CD4-positive, CD25-positive, alpha-beta regulatory T cell (primary cell): ENCODE measurements around the gene GATA2. TPM values are rescaled to one million over a fixed set of nuclear protein-coding genes. Genes with fewer than 3 reads are reported as not detected.

Source experiments
- ATAC-seq, 2 donors: fragments of 150-1000 bp; cut with Tn5 transposase; one replicate each; pipeline ENCODE4 v1.10.0; 2021; ENCODE audit warnings: low read depth in 2 of 2, moderate number of reproducible peaks in 2 of 2, moderate library complexity in 1 of 2
- DNase-seq, 3 donors: peaks; one replicate each; pipeline versions ENCODE4 v3.0.0 to v3.0.0-alpha.2; 2012 to 2022; ENCODE audit warnings: mixed read lengths in 1 of 3
- H3K27ac ChIP-seq: one replicate; pipeline ENCODE4 v1.7.0; 2013; ENCODE audit warnings: mild to moderate bottlenecking, low read length; ENCODE audit not compliant: insufficient read depth, poor library complexity, severe bottlenecking
- H3K27me3 ChIP-seq: one replicate; pipeline ENCODE4 v1.7.0; 2013; ENCODE audit warnings: low read length; ENCODE audit not compliant: control insufficient read depth, insufficient read depth
- H3K36me3 ChIP-seq: one replicate; pipeline ENCODE4 v1.7.0; 2013; ENCODE audit warnings: mild to moderate bottlenecking, low read length, moderate library complexity; ENCODE audit not compliant: control insufficient read depth, insufficient read depth
- H3K4me1 ChIP-seq: 2 replicates; pipeline ENCODE4 v1.7.0; 2013; ENCODE audit warnings: mild to moderate bottlenecking, low read length; ENCODE audit not compliant: insufficient read depth, control insufficient read depth, poor library complexity, severe bottlenecking
- H3K4me3 ChIP-seq: one replicate; pipeline ENCODE4 v1.7.0; 2013; ENCODE audit warnings: low read depth, mild to moderate bottlenecking, low read length, moderate library complexity
- H3K9me3 ChIP-seq, 2 experiments: 1 replicate in 1 of 2; 2 replicates in 1 of 2; pipeline ENCODE4 v1.7.0; 2013; ENCODE audit warnings: low read length in 2 of 2, mild to moderate bottlenecking in 1 of 2, moderate library complexity in 1 of 2; ENCODE audit not compliant: control insufficient read depth in 2 of 2
- H3K27ac Mint-ChIP-seq, 3 donors: one replicate each; pipeline ENCODE4 v1.8.0; 2020 to 2022; ENCODE audit warnings: mild to moderate bottlenecking in 3 of 3, mixed read lengths in 3 of 3, moderate library complexity in 2 of 3
- H3K27me3 Mint-ChIP-seq: one replicate; pipeline ENCODE4 v1.8.0; 2022; ENCODE audit warnings: mild to moderate bottlenecking, mixed read lengths
- H3K36me3 Mint-ChIP-seq: one replicate; pipeline ENCODE4 v1.8.0; 2020; ENCODE audit warnings: mixed read lengths
- H3K4me1 Mint-ChIP-seq, 4 donors: one replicate each; pipeline ENCODE4 v1.8.0; 2020 to 2022; ENCODE audit warnings: mixed read lengths in 4 of 4, mild to moderate bottlenecking in 1 of 4
- H3K4me3 Mint-ChIP-seq, 4 donors: one replicate each; pipeline ENCODE4 v1.8.0; 2020 to 2022; ENCODE audit warnings: mild to moderate bottlenecking in 4 of 4, mixed read lengths in 4 of 4, moderate library complexity in 3 of 4
- H3K9me3 Mint-ChIP-seq, 7 donors: one replicate each; pipeline ENCODE4 v1.8.0; 2020 to 2022; ENCODE audit warnings: mixed read lengths in 7 of 7, mild to moderate bottlenecking in 3 of 7, moderate library complexity in 2 of 7
- polyA plus RNA-seq, 4 donors: library from polyadenylated mRNA; unstranded; fragments of 300-500 nt; fragmentation: Illumina TruSeq; gene quantifications; one replicate each; pipeline ENCODE4 v1.2.3, GENCODE V29; 2021
- total RNA-seq: library from RNA; stranded (reverse); gene quantifications from one replicate; pipeline ENCODE4 v1.2.3, GENCODE V29; 2022

Gene GATA2
- total and polyA plus RNA-seq, 5 donors from 2014 or later = 6.2 TPM; not detected in 4

DNA sequence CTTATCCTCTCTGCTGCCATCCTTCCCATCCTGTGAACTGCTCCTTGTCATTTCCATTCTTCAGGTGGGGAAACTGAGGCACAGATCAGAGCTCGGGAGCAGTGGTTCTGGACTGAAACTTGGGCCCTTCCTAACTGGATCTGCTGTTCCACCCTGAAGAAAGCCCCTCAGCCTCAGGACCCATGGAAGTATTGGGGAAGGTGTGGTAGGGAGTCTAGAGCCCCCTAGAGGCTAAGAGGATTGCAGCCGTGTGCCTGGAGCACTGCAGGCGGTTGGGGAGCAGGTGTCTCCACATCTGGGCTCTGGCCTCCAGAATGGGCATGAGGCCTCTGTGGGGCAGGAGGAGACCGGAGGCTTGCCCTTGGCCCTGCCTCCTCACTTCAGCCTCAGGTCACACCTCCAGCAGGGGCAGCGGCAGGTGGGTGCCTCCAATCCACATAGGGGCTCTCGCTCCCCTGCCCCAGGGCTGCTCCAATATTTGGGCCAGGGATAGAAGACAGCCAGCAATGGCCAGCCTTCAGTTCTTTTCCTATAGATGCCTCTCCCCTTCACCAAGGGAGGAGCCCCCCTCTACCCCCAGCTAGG, 54.4 kb downstream of the GATA2 start:
- no peaks in the 10 kb centered on the region for H3K27me3 ChIP-seq
- H3K4me1 Mint-ChIP-seq = peaks cover 0 to 3% (median 0%) of the 10 kb centered on the region in 4 donors
- no peaks in the 10 kb centered on the region for H3K9me3 Mint-ChIP-seq
- H3K4me1 ChIP-seq = no peaks in the 10 kb centered on the region
- no peak overlapping the region for H3K27ac ChIP-seq
- H3K4me3 Mint-ChIP-seq = no peak overlapping the region
- no peaks in the 10 kb centered on the region for H3K9me3 ChIP-seq
- peaks cover 38% of the 10 kb centered on the region for H3K27me3 Mint-ChIP-seq
- DNase-seq (no peak), ATAC-seq (no peak)
- H3K36me3 Mint-ChIP-seq = no peaks in the 10 kb centered on the region
- H3K36me3 ChIP-seq = no peaks in the 10 kb centered on the region
- no peak overlapping the region for H3K27ac Mint-ChIP-seq
- no peak overlapping the region for H3K4me3 ChIP-seq

DNA sequence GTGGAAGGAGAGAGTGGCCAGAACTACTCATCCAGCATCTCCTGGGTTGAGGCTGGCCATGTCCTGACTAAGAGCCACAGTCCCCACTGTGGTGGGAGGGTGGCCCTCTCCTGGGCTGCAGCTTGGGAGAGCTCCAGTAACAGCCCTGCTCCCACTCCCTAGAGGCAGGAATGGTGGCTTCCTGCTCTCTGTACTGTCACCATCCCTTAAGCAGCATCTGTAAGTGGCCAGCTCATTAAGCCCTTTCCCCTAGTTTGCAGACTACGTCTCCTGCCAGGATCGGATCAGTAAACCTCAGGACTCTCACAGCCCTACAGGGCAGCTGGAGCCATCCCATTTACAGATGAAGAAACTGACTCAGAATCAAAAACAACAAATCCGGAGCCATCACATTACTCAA, 56.8 kb downstream of the GATA2 start:
- H3K27me3 Mint-ChIP-seq = peaks cover 52% of the 10 kb centered on the region
- Histone ChIP-seq H3K36me3 (no peaks in the 10 kb centered on the region), H3K27ac (no peak overlapping the region), H3K4me1 (no peaks in the 10 kb centered on the region), H3K27me3 (peaks cover 8% of the 10 kb centered on the region), H3K4me3 (no peak overlapping the region), H3K9me3 (no peaks in the 10 kb centered on the region)
- no peak overlapping the region for H3K4me3 Mint-ChIP-seq
- H3K36me3 Mint-ChIP-seq = no peaks in the 10 kb centered on the region
- H3K9me3 Mint-ChIP-seq = peaks cover 0 to 3% (median 0%) of the 10 kb centered on the region in 7 donors
- H3K27ac Mint-ChIP-seq = peak overlapping the region in 1 of 3 donors; percentile 65
- H3K4me1 Mint-ChIP-seq = peaks cover 0 to 13% (median 0%) of the 10 kb centered on the region in 4 donors
- no peak for DNase-seq
- ATAC-seq = no peak

GRCh38 chr3:128435561-128435960, 57.4 kb downstream of the GATA2 start:
- Histone ChIP-seq H3K9me3 (no peaks in the 10 kb centered on the region), H3K27me3 (peaks cover 8% of the 10 kb centered on the region), H3K4me1 (no peaks in the 10 kb centered on the region), H3K4me3 (no peak overlapping the region), H3K36me3 (no peaks in the 10 kb centered on the region), H3K27ac (no peak overlapping the region)
- peaks cover 2% of the 10 kb centered on the region for H3K36me3 Mint-ChIP-seq
- DNase-seq = no peak
- H3K9me3 Mint-ChIP-seq = peaks cover 0 to 3% (median 0%) of the 10 kb centered on the region in 7 donors
- no peak for ATAC-seq
- H3K4me3 Mint-ChIP-seq = no peak overlapping the region
- peaks cover 52% of the 10 kb centered on the region for H3K27me3 Mint-ChIP-seq
- H3K27ac Mint-ChIP-seq = no peak overlapping the region
- H3K4me1 Mint-ChIP-seq = peaks cover 0 to 13% (median 2%) of the 10 kb centered on the region in 4 donors

GRCh38 chr3:128435058-128435457, 57.9 kb downstream of the GATA2 start:
- H3K9me3 Mint-ChIP-seq = peaks cover 0 to 3% (median 0%) of the 10 kb centered on the region in 7 donors
- DNase-seq (no peak), ATAC-seq (no peak)
- peaks cover 57% of the 10 kb centered on the region for H3K27me3 Mint-ChIP-seq
- no peak overlapping the region for H3K4me3 Mint-ChIP-seq
- peaks cover 3% of the 10 kb centered on the region for H3K36me3 Mint-ChIP-seq
- no peak overlapping the region for H3K27ac Mint-ChIP-seq
- H3K4me1 Mint-ChIP-seq = peaks cover 0 to 13% (median 2%) of the 10 kb centered on the region in 4 donors
- Histone ChIP-seq H3K9me3 (no peaks in the 10 kb centered on the region), H3K36me3 (no peaks in the 10 kb centered on the region), H3K4me1 (no peaks in the 10 kb centered on the region), H3K27ac (no peak overlapping the region), H3K27me3 (peaks cover 8% of the 10 kb centered on the region), H3K4me3 (no peak overlapping the region)

DNA sequence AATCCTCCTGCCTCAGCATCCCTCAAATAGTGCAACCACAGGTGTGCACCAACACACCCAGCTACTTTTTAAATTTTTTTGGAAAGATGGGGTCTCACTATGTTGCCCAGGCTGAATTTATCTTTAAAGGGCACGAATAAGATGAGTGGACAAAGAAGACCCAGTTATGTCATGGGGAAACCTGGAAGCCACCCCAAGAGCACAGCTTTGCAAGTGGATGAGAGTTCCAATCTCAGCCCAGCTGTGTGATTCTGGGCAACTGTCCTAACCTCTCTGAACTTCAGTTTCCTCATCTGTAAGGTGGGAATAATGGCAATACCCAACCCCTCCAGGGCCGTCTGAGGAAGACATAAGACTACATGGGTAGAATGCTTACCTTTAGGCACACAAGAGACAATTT, 58.5 kb downstream of the GATA2 start:
- Mint-ChIP-seq H3K4me1 (peaks cover 0 to 13% (median 2%) of the 10 kb centered on the region in 4 donors), H3K27me3 (peaks cover 56% of the 10 kb centered on the region), H3K4me3 (no peak overlapping the region), H3K27ac (no peak overlapping the region), H3K36me3 (peaks cover 3% of the 10 kb centered on the region), H3K9me3 (peaks cover 0 to 3% (median 0%) of the 10 kb centered on the region in 7 donors)
- no peak for ATAC-seq
- DNase-seq = no peak
- Histone ChIP-seq H3K36me3 (no peaks in the 10 kb centered on the region), H3K27me3 (peaks cover 8% of the 10 kb centered on the region), H3K27ac (no peak overlapping the region), H3K4me1 (no peaks in the 10 kb centered on the region), H3K9me3 (no peaks in the 10 kb centered on the region), H3K4me3 (no peak overlapping the region)

DNA sequence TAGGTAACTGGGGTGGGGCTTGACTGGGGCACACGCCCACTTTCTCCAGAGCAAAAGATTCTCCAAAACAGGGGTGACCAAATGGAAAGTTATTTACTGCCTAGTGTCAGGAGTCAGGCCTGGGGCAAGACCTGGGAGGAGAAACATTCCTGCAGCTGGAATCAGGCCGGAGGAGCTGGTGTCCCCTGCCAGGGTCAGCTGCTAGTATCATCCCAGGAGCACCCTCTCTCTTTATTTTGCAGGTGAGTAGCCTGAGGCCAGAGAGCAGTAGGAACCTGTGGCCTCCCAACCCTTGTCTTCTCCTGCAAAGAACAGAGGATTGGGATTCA, 59.2 kb downstream of the GATA2 start:
- no peak for ATAC-seq

GRCh38 chr3:128432971-128433836, 59.8 kb downstream of the GATA2 start:
- H3K27me3 Mint-ChIP-seq = peaks cover 51% of the 10 kb centered on the region
- H3K27ac ChIP-seq = no peak overlapping the region
- DNase-seq = no peak
- H3K4me1 Mint-ChIP-seq = peaks cover 0 to 13% (median 2%) of the 10 kb centered on the region in 4 donors
- peaks cover 8% of the 10 kb centered on the region for H3K27me3 ChIP-seq
- no peak for ATAC-seq
- no peaks in the 10 kb centered on the region for H3K9me3 ChIP-seq
- H3K4me3 Mint-ChIP-seq = peak overlapping the region in 1 of 4 donors; percentile 26
- no peaks in the 10 kb centered on the region for H3K4me1 ChIP-seq
- peaks cover 3% of the 10 kb centered on the region for H3K36me3 Mint-ChIP-seq
- H3K4me3 ChIP-seq = no peak overlapping the region
- H3K36me3 ChIP-seq = no peaks in the 10 kb centered on the region
- H3K9me3 Mint-ChIP-seq = peaks cover 0 to 3% (median 0%) of the 10 kb centered on the region in 7 donors
- no peak overlapping the region for H3K27ac Mint-ChIP-seq

More for the DNA sequence above, 59.2 kb downstream of the GATA2 start:
- DNase-seq = no peak
- Histone ChIP-seq H3K4me1 (no peaks in the 10 kb centered on the region), H3K27me3 (peaks cover 8% of the 10 kb centered on the region), H3K36me3 (no peaks in the 10 kb centered on the region), H3K4me3 (no peak overlapping the region), H3K27ac (no peak overlapping the region), H3K9me3 (no peaks in the 10 kb centered on the region)
- Mint-ChIP-seq H3K4me1 (peaks cover 0 to 13% (median 2%) of the 10 kb centered on the region in 4 donors), H3K36me3 (peaks cover 3% of the 10 kb centered on the region), H3K9me3 (peaks cover 0 to 3% (median 0%) of the 10 kb centered on the region in 7 donors), H3K27me3 (peaks cover 49% of the 10 kb centered on the region), H3K4me3 (no peak overlapping the region), H3K27ac (no peak overlapping the region)
